ENCODE measurements around the gene TTC21A. TPM values are rescaled to one million over a fixed set of nuclear protein-coding genes. Genes with fewer than 3 reads are reported as not detected.
A peak's percentile ranks its signal among the peaks of the same experiment; 100 is the strongest.

The TTC21A gene
- total RNA-seq, 1 experiment from 2014 or later, result 2.3 TPM

- no peak for DNase-seq (ENCODE audit: low spot score)
Observed at GRCh38 chr3:39097716-39098472, 9.6 kb upstream of the TTC21A start.

GRCh38 chr3:39098473-39099000 is 8.9 kb upstream of the TTC21A start:
- DNase-seq (ENCODE audit: low spot score), result no peak

GRCh38 chr3:39099242-39099641 is 8.2 kb upstream of the TTC21A start:
- DNase-seq (ENCODE audit: low spot score), result no peak

- DNase-seq (ENCODE audit: low spot score), result no peak
Observed at GRCh38 chr3:39099738-39100499, 7.6 kb upstream of the TTC21A start.

- DNase-seq (ENCODE audit: low spot score), result no peak
Observed at GRCh38 chr3:39100500-39100886, 7.0 kb upstream of the TTC21A start.

- peak; percentile 45 for DNase-seq (ENCODE audit: low spot score)
Observed at GRCh38 chr3:39101022-39101689, 6.3 kb upstream of the TTC21A start.

- DNase-seq (ENCODE audit: low spot score), result no peak
Observed at GRCh38 chr3:39102504-39103323, 4.8 kb upstream of the TTC21A start.

GRCh38 chr3:39103324-39103693 is 4.2 kb upstream of the TTC21A start:
- DNase-seq (ENCODE audit: low spot score), result no peak

GRCh38 chr3:39103791-39104552 is 3.5 kb upstream of the TTC21A start:
- DNase-seq (ENCODE audit: low spot score), result no peak

- no peak for DNase-seq (ENCODE audit: low spot score)
Observed at GRCh38 chr3:39104961-39105686, 2.4 kb upstream of the TTC21A start.

GRCh38 chr3:39105687-39106063 is 1.8 kb upstream of the TTC21A start:
- DNase-seq (ENCODE audit: low spot score), result no peak

GRCh38 chr3:39106281-39106811 is 1.1 kb upstream of the TTC21A start:
- no peak for DNase-seq (ENCODE audit: low spot score)

- DNase-seq (ENCODE audit: low spot score), result peak; percentile 26
Observed at GRCh38 chr3:39106851-39107387, 561 bp upstream of the TTC21A start.

GRCh38 chr3:39108200-39108710 is 775 bp downstream of the TTC21A start:
- no peak for DNase-seq (ENCODE audit: low spot score)

- DNase-seq (ENCODE audit: low spot score), result no peak
Observed at GRCh38 chr3:39109086-39109485, 1.6 kb downstream of the TTC21A start.

- no peak for DNase-seq (ENCODE audit: low spot score)
Observed at GRCh38 chr3:39110041-39110639, 2.7 kb downstream of the TTC21A start.

- DNase-seq (ENCODE audit: low spot score), result no peak
Observed at GRCh38 chr3:39112113-39112512, 4.6 kb downstream of the TTC21A start.

- no peak for DNase-seq (ENCODE audit: low spot score)
Observed at GRCh38 chr3:39112535-39112934, 5.1 kb downstream of the TTC21A start.

- DNase-seq (ENCODE audit: low spot score), result no peak
Observed at GRCh38 chr3:39113291-39113690, 5.8 kb downstream of the TTC21A start.

All from A172 (cell line).